ENCODE results near the gene SLC17A7.

DNA sequence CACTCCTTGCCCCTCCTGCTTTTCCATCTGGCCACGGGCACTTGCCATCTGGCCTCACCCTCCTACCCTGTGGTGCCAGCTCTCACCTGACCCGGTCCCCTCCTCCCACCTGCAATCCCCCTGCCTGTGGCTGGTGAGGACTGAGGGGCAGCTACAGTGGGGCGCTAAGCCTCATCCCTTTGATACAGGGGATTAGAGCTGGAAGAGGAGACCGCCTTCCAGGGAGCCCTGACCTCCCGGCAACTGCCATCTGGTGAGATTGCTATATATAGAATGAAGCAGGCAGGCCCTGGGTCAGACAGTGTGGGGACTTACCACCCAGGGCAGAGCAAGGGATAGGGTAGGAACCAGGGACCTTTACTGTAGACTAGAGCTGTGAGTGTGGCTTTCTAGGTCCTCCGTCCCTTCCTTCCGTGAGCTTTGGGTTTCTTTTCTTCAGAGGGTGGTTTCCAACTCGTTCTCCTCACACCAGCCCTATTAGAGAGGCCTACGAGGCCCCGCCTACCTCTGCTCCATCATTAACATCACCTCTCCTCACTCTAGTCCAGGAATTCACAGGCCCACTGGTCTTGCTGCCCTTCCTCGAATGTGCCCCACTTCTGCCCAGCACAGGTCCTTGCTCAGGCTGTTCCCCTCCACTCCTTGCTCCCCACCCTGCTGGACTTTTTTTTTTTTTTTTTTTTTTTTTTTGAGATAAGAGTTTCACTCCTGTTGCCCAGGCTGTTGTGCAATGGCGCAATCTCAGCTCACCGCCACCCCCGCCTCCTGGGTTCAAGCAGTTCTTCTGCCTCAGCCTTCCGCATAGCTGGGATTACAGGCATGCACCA, 45.5 kb downstream of the SLC17A7 start:
- TF ChIP-seq POLR2AphosphoS5 (IDR thresholded peaks at IDR 0.05; ENCODE audit: low read depth, low read length), result no peak
- TF ChIP-seq, protein P1, sequence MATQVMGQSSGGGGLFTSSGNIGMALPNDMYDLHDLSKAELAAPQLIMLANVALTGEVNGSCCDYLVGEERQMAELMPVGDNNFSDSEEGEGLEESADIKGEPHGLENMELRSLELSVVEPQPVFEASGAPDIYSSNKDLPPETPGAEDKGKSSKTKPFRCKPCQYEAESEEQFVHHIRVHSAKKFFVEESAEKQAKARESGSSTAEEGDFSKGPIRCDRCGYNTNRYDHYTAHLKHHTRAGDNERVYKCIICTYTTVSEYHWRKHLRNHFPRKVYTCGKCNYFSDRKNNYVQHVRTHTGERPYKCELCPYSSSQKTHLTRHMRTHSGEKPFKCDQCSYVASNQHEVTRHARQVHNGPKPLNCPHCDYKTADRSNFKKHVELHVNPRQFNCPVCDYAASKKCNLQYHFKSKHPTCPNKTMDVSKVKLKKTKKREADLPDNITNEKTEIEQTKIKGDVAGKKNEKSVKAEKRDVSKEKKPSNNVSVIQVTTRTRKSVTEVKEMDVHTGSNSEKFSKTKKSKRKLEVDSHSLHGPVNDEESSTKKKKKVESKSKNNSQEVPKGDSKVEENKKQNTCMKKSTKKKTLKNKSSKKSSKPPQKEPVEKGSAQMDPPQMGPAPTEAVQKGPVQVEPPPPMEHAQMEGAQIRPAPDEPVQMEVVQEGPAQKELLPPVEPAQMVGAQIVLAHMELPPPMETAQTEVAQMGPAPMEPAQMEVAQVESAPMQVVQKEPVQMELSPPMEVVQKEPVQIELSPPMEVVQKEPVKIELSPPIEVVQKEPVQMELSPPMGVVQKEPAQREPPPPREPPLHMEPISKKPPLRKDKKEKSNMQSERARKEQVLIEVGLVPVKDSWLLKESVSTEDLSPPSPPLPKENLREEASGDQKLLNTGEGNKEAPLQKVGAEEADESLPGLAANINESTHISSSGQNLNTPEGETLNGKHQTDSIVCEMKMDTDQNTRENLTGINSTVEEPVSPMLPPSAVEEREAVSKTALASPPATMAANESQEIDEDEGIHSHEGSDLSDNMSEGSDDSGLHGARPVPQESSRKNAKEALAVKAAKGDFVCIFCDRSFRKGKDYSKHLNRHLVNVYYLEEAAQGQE (IDR thresholded peaks at IDR 0.05; ENCODE audit: insufficient read depth in 1 of 2, low read depth in 2 of 2, low read length in 2 of 2), result no peak
- TF ChIP-seq TAF1 (IDR thresholded peaks at IDR 0.05; ENCODE audit: borderline replicate concordance, insufficient read depth, low read length), result no peak
- TF ChIP-seq SIN3A (IDR thresholded peaks at IDR 0.05; ENCODE audit: borderline replicate concordance, insufficient read depth, low read length), result no peak

Measured in PFSK-1 (cell line).